Measurements from ENCODE around the gene PARK7.

The PARK7 gene

DNA sequence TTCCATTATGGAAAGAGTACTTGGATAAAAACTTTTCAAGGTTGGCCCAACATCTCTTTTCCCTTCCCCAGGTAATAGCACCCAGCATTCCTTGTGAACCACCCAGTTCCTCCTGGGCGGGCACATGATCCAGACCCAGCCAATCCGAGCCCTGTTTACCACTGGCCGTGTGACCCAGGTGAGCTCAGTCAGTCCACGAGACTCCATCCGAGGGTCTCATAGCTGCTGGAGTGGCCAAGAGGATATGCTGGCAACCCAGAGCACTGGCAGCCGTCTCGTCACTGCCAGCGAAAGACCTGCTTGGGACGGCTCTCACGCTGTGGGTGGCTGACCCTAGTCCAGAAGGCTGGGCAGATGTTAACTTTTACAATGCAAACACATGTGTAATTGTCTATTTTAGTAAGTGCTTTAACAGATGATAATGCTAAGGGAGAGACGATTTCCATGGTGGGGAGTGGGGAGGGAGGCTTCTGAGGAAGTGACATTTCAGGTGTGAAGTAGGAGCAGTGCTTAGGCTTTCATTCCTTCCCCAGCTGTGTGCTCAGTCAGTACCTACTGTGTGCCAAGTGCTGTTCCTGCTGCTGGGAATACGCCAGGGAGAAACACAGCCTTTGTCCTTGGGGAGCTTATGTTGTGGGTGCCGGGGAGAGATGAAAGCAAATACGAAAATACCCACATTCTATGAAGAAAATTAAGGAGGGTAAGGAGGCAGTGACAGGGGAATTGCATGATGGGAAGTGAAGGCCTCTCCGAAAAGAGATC lies 24.5 kb downstream of the PARK7 start:
- DNase-seq: no peak

DNA sequence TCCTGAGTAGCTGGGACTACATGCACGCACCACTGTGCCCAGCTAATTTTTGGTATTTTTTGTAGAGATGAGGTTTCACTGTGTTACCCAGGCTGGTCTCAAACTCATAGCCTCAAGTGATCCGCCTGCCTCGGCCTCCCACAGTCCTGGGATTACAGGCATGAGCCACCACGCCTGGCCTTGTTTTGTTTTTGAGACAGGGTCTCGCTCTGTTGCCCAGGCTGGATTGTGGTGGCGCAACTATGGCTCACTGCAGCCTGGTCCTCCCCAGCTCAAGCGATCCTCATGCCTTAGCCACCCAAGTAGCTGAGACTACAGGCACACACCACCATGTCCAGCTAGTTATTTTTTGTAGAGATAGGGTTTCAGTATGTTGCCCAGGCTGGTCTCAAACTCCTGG lies 26.0 kb downstream of the PARK7 start:
- DNase-seq: no peak

- no peak for DNase-seq
Observed at GRCh38 chr1:7988576-7988975, 27.1 kb downstream of the PARK7 start.

DNA sequence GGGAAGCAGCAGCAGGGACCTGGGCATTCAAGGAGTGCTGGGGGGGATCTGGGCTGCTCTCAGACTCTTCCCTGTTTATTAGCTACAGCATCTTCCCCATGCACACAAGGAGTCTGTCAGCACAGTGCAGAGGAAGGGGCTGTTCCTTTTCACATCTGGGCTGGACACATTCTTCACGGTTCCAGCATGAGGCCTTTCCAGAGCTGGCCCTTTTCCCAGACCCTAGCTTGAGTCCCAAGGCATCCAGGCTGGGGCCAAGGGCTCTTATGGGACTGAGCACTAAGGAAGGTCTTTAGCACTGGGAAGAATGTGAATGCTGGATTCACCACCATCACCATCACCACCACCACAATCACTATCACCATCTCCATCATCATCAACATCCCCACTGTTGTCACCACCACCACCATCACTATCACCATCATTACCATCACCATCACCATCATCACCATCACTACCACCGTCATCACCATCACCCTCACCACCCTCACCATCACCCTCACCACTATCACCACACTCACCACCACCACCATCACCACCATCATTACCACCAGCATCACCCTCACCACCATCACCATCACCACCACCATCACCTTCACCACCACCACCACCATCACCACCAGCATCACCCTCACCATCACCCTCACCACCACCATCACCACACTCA lies 28.4 kb downstream of the PARK7 start:
- no peak for DNase-seq

DNA sequence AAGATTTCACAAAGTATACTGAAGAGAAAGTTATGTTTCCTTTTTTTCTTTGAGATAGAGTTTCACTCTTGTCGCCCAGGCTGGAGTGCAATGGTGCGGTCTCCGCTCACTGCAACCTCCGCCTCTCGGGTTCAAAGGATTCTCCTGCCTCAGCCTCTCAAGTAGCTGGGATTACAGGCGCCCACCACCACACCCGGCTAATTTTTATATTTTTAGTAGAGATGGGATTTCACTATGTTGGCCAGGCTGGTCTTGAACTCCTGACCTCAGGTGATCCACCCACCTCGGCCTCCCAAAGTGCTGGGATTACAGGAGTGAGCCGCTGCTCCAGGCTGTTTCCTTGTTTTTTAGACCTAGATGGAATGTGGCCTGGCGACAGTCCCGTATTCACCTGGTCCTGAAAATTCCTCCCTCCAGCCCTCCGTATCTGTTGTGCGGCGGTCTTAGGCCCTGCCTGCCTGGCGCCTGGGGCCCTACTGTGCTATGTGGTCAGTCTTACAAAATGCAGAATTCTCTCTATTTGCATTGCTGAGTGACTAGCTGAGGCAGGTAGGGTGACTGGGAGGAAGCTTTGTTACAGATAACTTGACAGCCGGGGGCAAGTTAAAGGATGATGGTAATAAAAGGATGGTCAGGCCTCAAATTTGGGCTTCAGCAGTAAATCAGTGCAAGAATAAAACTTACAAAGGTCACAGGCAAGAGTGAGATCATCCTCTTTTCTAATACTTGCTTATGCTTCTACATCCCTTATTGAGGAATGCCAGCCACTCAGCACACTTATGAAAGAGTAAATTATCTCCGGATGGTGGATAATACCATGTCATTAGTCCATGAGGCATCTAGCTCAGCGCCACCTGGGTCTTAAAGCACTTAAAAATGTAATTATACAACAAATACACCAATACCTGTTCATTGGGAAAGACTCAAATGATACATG lies 30.3 kb downstream of the PARK7 start:
- no peak for DNase-seq

DNA sequence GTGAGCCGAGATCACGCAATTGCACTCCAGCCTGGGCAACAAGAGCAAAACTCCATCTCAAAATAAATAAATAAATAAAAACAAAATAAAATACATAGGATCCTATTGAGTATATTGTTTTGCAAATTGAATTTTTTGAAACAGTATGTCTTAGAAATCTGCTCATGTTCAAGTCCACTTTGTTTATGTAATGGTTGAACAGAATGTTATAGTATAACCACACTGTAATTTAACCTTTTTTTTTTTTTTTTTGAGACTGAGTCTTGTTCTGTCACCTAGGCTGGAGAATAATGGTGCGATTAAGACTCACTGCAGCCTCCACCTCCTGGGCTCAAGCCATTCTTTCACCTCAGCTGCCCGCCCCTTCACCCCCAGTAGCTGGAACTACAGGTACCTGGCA lies 31.4 kb downstream of the PARK7 start:
- no peak for DNase-seq

DNA sequence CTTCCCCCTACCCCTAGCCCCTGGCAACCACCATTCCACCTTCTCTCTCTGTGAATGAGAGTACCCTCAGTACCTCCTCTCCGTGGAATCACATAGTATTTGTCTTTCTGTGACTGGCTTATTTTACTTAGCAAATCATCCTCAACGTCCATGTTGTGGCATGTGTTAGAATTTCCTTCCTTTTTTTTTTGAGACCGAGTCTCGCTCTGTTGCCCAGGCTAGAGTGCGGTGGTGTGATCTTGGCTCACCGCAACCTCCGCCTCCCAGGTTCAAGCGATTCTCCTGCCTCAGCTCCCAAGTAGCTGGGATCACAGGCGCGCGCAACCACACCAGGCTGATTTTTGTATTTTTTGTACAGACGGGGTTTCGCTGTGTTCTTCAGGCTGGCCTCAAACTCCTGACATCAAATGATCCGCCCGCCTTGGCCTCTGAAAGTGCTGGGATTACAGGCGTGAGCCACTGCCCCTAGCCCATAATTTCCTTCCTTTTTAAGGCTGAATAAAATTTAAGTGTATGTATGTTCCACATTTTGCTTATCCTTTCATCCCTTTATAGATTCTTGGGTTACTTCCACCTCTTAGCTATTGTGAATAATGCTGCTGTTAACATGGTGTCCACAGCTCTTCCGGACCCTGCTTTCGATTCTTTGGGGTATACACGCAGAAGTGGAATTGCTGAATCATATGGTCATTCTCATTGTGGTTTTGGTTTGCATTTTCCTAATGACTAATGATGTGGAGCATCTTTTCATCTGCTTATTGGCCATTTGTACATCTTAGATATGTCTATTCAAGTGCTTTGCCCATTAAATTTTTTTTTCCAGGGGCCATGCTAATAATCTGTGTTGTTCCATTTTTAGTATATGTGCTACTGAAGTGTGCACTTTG lies 32.3 kb downstream of the PARK7 start:
- DNase-seq: no peak

DNA sequence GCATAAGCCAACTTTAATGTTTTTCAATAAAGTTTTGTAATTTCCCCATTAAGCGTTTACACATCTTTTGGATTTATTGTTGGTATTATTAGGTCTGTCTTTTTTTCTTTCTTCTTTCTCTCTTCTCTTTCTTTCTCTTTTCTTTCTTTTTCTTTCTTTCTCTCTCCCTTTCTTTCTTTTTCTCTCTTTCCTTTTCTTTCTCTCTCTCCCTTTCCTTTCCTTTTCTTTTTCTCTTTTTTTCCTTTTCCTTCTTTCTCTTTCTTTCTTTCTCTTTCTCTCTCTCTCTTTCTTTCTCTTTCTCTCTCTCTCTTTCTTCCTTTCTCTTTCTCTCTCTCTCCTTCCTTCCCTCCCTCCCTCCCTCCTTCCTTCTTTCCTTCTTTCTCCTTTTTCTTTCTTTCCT lies 33.3 kb downstream of the PARK7 start:
- DNase-seq: no peak

GRCh38 chr1:7995437-7995836 lies 33.9 kb downstream of the PARK7 start:
- no peak for DNase-seq

DNA sequence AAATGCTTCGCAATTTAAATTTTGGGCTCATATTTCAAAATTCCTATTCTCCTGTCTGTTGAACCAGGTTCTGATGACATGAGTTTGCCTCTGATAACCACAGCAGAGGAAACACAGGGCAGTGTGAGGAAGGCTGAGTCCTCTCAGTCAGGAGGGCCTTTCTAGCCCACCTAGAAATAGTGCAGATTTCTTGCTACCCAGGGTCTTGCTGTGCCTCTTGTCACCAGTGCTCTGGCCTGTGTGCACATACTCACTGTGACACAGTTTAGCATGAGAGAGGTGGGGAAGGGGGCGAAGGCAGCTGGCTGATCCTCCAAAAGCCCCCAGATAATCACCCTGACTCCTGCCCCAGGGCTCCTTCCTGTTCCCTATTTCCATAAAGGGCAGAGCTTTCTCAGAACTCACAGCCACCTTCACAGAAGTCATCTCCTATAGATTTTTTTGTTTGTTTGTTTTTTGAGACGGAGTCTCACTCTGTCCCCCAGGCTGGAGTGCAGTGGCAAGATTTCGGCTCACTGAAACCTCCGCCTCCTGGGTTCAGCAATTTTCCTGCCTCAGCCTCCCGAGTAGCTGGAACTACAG lies 40.9 kb downstream of the PARK7 start:
- no peak for DNase-seq

GRCh38 chr1:8002921-8003320 lies 41.4 kb downstream of the PARK7 start:
- DNase-seq: no peak

GRCh38 chr1:8003438-8004112 lies 42.1 kb downstream of the PARK7 start:
- no peak for DNase-seq

DNA sequence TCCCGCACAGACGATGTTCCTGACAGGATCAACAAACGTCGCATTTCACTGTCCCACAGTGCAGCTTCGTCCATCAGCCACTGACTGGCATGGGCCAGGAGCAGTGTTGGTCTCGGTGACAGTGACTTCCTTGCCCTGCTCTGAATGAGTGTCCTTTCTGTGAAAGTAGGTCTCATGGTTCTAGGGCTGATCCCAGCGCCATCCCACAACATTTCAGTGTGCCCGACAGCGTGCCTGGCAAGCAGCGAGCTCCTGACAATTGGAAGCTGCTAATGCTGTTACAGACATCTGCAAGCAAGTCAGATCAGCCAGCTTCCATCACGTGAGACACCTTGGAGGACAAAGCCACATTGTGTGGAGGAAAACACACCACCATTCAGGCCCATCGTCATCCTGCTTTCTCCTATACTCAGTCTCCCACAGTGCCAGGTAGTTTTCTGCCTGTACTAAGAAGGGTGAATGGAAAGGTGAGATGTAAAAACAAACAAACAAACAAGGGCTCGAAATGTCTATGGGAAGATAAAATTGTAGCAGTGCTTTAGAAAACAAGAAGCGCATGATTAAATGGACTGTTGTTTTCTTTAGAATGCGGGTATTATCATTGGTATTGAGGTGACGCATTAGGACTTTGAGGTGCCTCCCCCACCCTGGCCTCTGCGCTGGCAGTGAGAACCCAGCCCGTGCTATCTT lies 42.7 kb downstream of the PARK7 start:
- DNase-seq: no peak

DNA sequence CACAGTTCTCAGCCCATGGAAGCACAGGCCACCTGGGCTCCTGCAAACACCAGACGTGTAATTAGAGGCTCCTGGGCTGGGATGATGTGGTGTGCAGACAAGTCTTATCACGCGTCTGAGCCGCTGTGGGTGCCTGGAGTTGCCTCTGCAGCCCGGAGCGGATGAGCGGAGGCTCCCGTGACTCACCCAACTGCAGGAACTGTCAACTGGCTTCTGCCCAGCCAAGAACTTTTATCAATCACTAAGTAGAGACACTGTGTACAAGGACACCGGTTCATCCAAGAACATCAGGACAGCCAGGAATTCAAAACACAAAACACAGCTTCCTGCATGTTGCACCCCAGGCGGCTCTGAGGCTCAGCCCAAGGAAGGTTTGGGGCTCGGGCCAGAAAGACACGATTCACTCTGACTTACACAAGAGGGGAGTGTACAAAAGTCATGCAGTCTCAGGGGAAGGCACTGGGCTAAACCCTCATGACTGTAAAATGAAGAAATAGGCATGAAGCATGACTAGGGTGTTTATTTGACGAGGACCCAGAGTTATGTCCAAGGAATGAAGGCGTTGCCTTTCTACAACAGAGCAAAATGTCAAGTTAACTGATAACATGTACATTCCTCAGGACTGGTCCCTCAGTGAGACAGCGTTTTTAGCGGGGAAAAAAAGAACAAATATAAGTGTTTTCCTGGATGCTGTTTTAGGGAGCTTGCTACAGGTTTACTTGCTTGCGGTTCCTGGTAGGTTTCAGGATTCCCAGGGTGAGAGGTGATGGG lies 43.5 kb downstream of the PARK7 start:
- no peak for DNase-seq

DNA sequence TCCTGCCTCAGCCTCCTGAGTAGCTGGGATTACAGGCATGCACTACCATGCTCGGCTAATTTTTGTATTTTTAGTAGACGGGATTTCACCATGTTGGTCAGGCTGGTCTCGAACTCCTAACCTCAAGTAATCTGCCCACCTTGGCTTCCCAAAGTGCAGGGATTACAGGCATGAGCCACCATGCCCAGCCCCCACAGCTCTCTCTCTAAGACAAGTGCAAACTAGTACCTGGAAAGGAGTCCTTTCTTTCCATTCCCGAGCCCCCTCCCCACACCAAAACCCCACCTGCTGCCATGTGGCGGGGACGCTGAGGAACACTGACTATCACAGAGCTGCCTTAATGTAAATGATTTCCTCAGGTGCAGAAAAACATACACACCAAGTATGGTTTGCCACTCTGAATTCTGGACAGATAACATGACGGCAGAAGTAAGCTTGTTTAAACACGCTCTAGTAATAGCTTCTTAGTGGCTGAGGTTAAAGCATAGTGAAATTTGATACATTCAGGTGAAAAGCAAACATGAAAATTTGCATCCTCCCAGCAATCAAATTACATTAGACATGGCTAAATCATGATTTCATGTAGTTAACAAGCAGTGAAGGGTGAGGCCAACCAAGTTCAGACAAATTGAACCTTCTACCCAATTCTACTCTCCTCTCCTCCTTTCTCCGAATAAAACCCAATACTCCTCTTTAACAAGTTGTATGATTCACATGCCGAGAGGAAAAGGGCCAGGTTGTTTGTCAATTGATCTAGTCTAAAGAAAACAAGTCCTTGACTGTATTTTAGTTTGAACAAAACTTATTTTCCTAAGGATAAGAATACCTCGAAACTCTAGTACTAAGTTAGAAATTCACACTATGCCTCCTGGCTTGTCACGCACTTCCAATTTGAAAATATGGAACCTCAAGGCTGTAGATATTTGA lies 44.8 kb downstream of the PARK7 start:
- DNase-seq: no peak

- no peak for DNase-seq
Observed at GRCh38 chr1:8009043-8010002, 47.8 kb downstream of the PARK7 start.

DNA sequence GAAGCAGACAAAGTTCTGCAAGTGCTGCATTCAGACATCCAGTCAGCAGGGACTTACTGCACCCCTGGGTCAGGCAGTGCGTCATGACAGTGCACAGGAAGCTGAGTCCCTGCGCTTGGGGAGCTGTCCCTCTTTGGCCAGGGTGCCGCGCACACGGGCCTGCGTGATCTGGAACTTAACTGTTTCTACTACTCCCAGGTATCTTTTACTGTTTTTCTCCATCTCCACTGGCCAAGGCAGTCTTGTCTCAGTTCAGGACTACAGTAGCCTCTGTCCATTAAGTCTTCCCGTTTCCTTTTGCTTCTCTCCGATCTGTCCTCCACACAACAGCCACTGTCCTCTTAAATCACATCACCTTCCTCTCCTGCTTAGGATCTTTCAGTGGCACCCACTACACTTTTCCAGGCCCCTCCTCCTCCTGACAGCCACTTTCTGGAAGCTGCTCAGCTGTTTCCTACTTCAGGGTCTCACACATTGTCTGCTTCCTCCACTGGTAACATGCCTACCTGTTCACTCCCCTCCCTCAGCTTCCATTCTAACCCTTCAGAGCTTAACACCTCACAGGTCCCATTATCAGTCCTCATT lies 48.7 kb downstream of the PARK7 start:
- DNase-seq: no peak
